NB4 (cell line): ENCODE measurements around the gene SERPINA4.

Source experiments
- MYC ChIP-seq: IDR thresholded peaks from 2 replicates; pipeline ENCODE4 v1.6.1; 2011; ENCODE audit warnings: low read depth, low read length
- TF ChIP-seq, protein P1 (sequence below): IDR thresholded peaks from 2 replicates; pipeline ENCODE4 v1.6.1; 2011; ENCODE audit warnings: low read depth, low read length
- TF ChIP-seq, protein P2 (sequence below): IDR thresholded peaks from one replicate; pipeline ENCODE4 v1.5.1; 2012; ENCODE audit warnings: low read depth, low read length

GRCh38 chr14:94582851-94583250 lies 21.6 kb downstream of the SERPINA4 start:
- TF ChIP-seq, protein P1, sequence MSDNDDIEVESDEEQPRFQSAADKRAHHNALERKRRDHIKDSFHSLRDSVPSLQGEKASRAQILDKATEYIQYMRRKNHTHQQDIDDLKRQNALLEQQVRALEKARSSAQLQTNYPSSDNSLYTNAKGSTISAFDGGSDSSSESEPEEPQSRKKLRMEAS, result no peak
- TF ChIP-seq, protein P2, sequence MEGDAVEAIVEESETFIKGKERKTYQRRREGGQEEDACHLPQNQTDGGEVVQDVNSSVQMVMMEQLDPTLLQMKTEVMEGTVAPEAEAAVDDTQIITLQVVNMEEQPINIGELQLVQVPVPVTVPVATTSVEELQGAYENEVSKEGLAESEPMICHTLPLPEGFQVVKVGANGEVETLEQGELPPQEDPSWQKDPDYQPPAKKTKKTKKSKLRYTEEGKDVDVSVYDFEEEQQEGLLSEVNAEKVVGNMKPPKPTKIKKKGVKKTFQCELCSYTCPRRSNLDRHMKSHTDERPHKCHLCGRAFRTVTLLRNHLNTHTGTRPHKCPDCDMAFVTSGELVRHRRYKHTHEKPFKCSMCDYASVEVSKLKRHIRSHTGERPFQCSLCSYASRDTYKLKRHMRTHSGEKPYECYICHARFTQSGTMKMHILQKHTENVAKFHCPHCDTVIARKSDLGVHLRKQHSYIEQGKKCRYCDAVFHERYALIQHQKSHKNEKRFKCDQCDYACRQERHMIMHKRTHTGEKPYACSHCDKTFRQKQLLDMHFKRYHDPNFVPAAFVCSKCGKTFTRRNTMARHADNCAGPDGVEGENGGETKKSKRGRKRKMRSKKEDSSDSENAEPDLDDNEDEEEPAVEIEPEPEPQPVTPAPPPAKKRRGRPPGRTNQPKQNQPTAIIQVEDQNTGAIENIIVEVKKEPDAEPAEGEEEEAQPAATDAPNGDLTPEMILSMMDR, result no peak
- no peak for TF ChIP-seq MYC
